Measurements from ENCODE around the gene UBE2J1.
A peak's percentile ranks its signal among the peaks of the same experiment; 100 is the strongest.

UBE2J1 gene

GRCh38 chr6:89356642-89357170 is 4.2 kb upstream of the UBE2J1 start:
- peaks cover 13% of the 10 kb centered on the region; the same call in 1 of the 2 replicates for H3F3A ChIP-seq (ENCODE audit: insufficient read depth, low read length)
- peaks cover 4% of the 10 kb centered on the region; the same call in 1 of the 2 replicates for H3K36me3 ChIP-seq (ENCODE audit: insufficient read depth, low read length)
- H3K27ac ChIP-seq (ENCODE audit: low read depth, low read length, poor library complexity, severe bottlenecking): peak overlapping the region; percentile 100
- H3K4me2 ChIP-seq (ENCODE audit: low read length): peak overlapping the region; percentile 64
- H2AFZ ChIP-seq (ENCODE audit: low read length): no peak overlapping the region
- H3K27me3 ChIP-seq (ENCODE audit: insufficient read depth, low read length): no peaks in the 10 kb centered on the region
- H3K4me3 ChIP-seq (ENCODE audit: low read depth, low read length, poor library complexity, severe bottlenecking): peak overlapping the region; percentile 41
- peaks cover 16% of the 10 kb centered on the region for H3K79me2 ChIP-seq (ENCODE audit: insufficient read depth, low read length)
- peaks cover 80% of the 10 kb centered on the region for H3K4me1 ChIP-seq (ENCODE audit: insufficient read depth, low read length, severe bottlenecking)
- H3K9me2 ChIP-seq (ENCODE audit: low read depth, low read length): no peaks in the 10 kb centered on the region
- no peaks in the 10 kb centered on the region for H4K20me1 ChIP-seq (ENCODE audit: insufficient read depth, low read length)
- H3K9me3 ChIP-seq (ENCODE audit: low read length): no peaks in the 10 kb centered on the region
- peak overlapping the region; percentile 64 for H3K9ac ChIP-seq (ENCODE audit: low read length)
- no peak for TF ChIP-seq EZH2 (IDR thresholded peaks at IDR 0.05; ENCODE audit: borderline replicate concordance, low read length)
- TF ChIP-seq CTCF (IDR thresholded peaks at IDR 0.05; ENCODE audit: low read length): no peak

GRCh38 chr6:89355511-89356194 is 3.1 kb upstream of the UBE2J1 start:
- no peaks in the 10 kb centered on the region for H4K20me1 ChIP-seq (ENCODE audit: insufficient read depth, low read length)
- H3K79me2 ChIP-seq (ENCODE audit: insufficient read depth, low read length): peaks cover 27% of the 10 kb centered on the region
- H3K4me3 ChIP-seq (ENCODE audit: low read depth, low read length, poor library complexity, severe bottlenecking): no peak overlapping the region
- peaks cover 13% of the 10 kb centered on the region; the same call in 1 of the 2 replicates for H3F3A ChIP-seq (ENCODE audit: insufficient read depth, low read length)
- H2AFZ ChIP-seq (ENCODE audit: low read length): no peak overlapping the region
- H3K4me1 ChIP-seq (ENCODE audit: insufficient read depth, low read length, severe bottlenecking): peaks cover 74% of the 10 kb centered on the region
- no peaks in the 10 kb centered on the region for H3K9me2 ChIP-seq (ENCODE audit: low read depth, low read length)
- peak overlapping the region; percentile 100 for H3K27ac ChIP-seq (ENCODE audit: low read depth, low read length, poor library complexity, severe bottlenecking)
- TF ChIP-seq CTCF (IDR thresholded peaks at IDR 0.05; ENCODE audit: low read length) (no peak), EZH2 (IDR thresholded peaks at IDR 0.05; ENCODE audit: borderline replicate concordance, low read length) (no peak)
- H3K4me2 ChIP-seq (ENCODE audit: low read length): peak overlapping the region; percentile 64
- H3K27me3 ChIP-seq (ENCODE audit: insufficient read depth, low read length): no peaks in the 10 kb centered on the region
- no peaks in the 10 kb centered on the region for H3K9me3 ChIP-seq (ENCODE audit: low read length)
- H3K9ac ChIP-seq (ENCODE audit: low read length): peak overlapping the region; percentile 64
- H3K36me3 ChIP-seq (ENCODE audit: insufficient read depth, low read length): peaks cover 10% of the 10 kb centered on the region

- H3K4me3 ChIP-seq (ENCODE audit: low read depth, low read length, poor library complexity, severe bottlenecking): peak overlapping the region; percentile 79
- H3K36me3 ChIP-seq (ENCODE audit: insufficient read depth, low read length): peaks cover 24% of the 10 kb centered on the region
- H3K9ac ChIP-seq (ENCODE audit: low read length): peak overlapping the region; percentile 93
- no peaks in the 10 kb centered on the region for H4K20me1 ChIP-seq (ENCODE audit: insufficient read depth, low read length)
- TF ChIP-seq CTCF (IDR thresholded peaks at IDR 0.05; ENCODE audit: low read length): no peak
- TF ChIP-seq EZH2 (IDR thresholded peaks at IDR 0.05; ENCODE audit: borderline replicate concordance, low read length): no peak
- H3K4me2 ChIP-seq (ENCODE audit: low read length): peak overlapping the region; percentile 77
- H3F3A ChIP-seq (ENCODE audit: insufficient read depth, low read length): peaks cover 13% of the 10 kb centered on the region; the same call in 1 of the 2 replicates
- peaks cover 77% of the 10 kb centered on the region for H3K4me1 ChIP-seq (ENCODE audit: insufficient read depth, low read length, severe bottlenecking)
- H2AFZ ChIP-seq (ENCODE audit: low read length): no peak overlapping the region
- peaks cover 45% of the 10 kb centered on the region for H3K79me2 ChIP-seq (ENCODE audit: insufficient read depth, low read length)
- peak overlapping the region; percentile 100 for H3K27ac ChIP-seq (ENCODE audit: low read depth, low read length, poor library complexity, severe bottlenecking)
- H3K27me3 ChIP-seq (ENCODE audit: insufficient read depth, low read length): no peaks in the 10 kb centered on the region
- H3K9me2 ChIP-seq (ENCODE audit: low read depth, low read length): no peaks in the 10 kb centered on the region
- no peaks in the 10 kb centered on the region for H3K9me3 ChIP-seq (ENCODE audit: low read length)
Measured at GRCh38 chr6:89353702-89354392, 1.3 kb upstream of the UBE2J1 start.
